ENCODE measurements around the gene MRGPRG. TPM values are rescaled to one million over a fixed set of nuclear protein-coding genes. Genes with fewer than 3 reads are reported as not detected.

Gene MRGPRG
- total and polyA plus RNA-seq, 4 donors = not detected

- Histone ChIP-seq H3K4me1 (ENCODE audit: control insufficient read depth in 5 of 5, insufficient read depth in 5 of 5, low read length in 5 of 5) (peaks cover 0 to 2% (median 0%) of the 10 kb centered on the region in 5 donors), H3K27ac (ENCODE audit: low read depth in 1 of 2, low read length in 1 of 2) (no peak overlapping the region), H3K27me3 (ENCODE audit: control insufficient read depth in 3 of 3, insufficient read depth in 3 of 3, low read length in 2 of 3) (no peaks in the 10 kb centered on the region), H3K9me3 (ENCODE audit: control insufficient read depth in 4 of 4, insufficient read depth in 3 of 4, low read length in 3 of 4) (peaks cover 0 to 6% (median 3%) of the 10 kb centered on the region in 4 donors), H3K4me3 (no peak overlapping the region), H3K36me3 (ENCODE audit: control insufficient read depth in 4 of 4, insufficient read depth in 4 of 4, low read length in 4 of 4) (no peaks in the 10 kb centered on the region), H3K9ac (ENCODE audit: insufficient read depth in 1 of 2, low read length in 2 of 2) (no peak overlapping the region)
- no peak for ATAC-seq (ENCODE audit: insufficient read depth, low FRiP score)
- DNase-seq = no peak
- TF ChIP-seq CTCF (IDR thresholded peaks at IDR 0.05; ENCODE audit: control extremely low read depth, extremely low read depth) = no peak
- 75 to 90% methylated on average over 5 of the region's 5 CpGs for WGBS, 2 donors
Observed at GRCh38 chr11:3180869-3181268, 37.7 kb downstream of the MRGPRG start.

GRCh38 chr11:3178349-3178748 lies 40.3 kb downstream of the MRGPRG start:
- Histone ChIP-seq H3K9me3 (ENCODE audit: control insufficient read depth in 4 of 4, insufficient read depth in 3 of 4, low read length in 3 of 4) (peaks cover 1 to 6% (median 3%) of the 10 kb centered on the region in 4 donors), H3K27ac (ENCODE audit: low read depth in 1 of 2, low read length in 1 of 2) (no peak overlapping the region), H3K9ac (ENCODE audit: insufficient read depth in 1 of 2, low read length in 2 of 2) (no peak overlapping the region), H3K27me3 (ENCODE audit: control insufficient read depth in 3 of 3, insufficient read depth in 3 of 3, low read length in 2 of 3) (no peaks in the 10 kb centered on the region), H3K36me3 (ENCODE audit: control insufficient read depth in 4 of 4, insufficient read depth in 4 of 4, low read length in 4 of 4) (no peaks in the 10 kb centered on the region), H3K4me1 (ENCODE audit: control insufficient read depth in 5 of 5, insufficient read depth in 5 of 5, low read length in 5 of 5) (no peaks in the 10 kb centered on the region), H3K4me3 (no peak overlapping the region)
- WGBS, 2 donors = 47 to 49% methylated on average over 2 of the region's 2 CpGs
- TF ChIP-seq CTCF (IDR thresholded peaks at IDR 0.05; ENCODE audit: control extremely low read depth, extremely low read depth) = no peak
- no peak for DNase-seq
- no peak for ATAC-seq (ENCODE audit: insufficient read depth, low FRiP score)

GRCh38 chr11:3177931-3178330 lies 40.7 kb downstream of the MRGPRG start:
- DNase-seq (no peak), ATAC-seq (ENCODE audit: insufficient read depth, low FRiP score) (no peak)
- Histone ChIP-seq H3K36me3 (ENCODE audit: control insufficient read depth in 4 of 4, insufficient read depth in 4 of 4, low read length in 4 of 4) (no peaks in the 10 kb centered on the region), H3K27ac (ENCODE audit: low read depth in 1 of 2, low read length in 1 of 2) (no peak overlapping the region), H3K4me3 (no peak overlapping the region), H3K4me1 (ENCODE audit: control insufficient read depth in 5 of 5, insufficient read depth in 5 of 5, low read length in 5 of 5) (no peaks in the 10 kb centered on the region), H3K27me3 (ENCODE audit: control insufficient read depth in 3 of 3, insufficient read depth in 3 of 3, low read length in 2 of 3) (no peaks in the 10 kb centered on the region), H3K9ac (ENCODE audit: insufficient read depth in 1 of 2, low read length in 2 of 2) (no peak overlapping the region), H3K9me3 (ENCODE audit: control insufficient read depth in 4 of 4, insufficient read depth in 3 of 4, low read length in 3 of 4) (peaks cover 1 to 6% (median 3%) of the 10 kb centered on the region in 4 donors)
- TF ChIP-seq CTCF (IDR thresholded peaks at IDR 0.05; ENCODE audit: control extremely low read depth, extremely low read depth) = no peak
- WGBS, 2 donors = 61 to 64% methylated on average over 2 of the region's 2 CpGs

GRCh38 chr11:3176487-3176886 lies 42.1 kb downstream of the MRGPRG start:
- no peaks in the 10 kb centered on the region for H3K4me1 ChIP-seq (ENCODE audit: control insufficient read depth in 5 of 5, insufficient read depth in 5 of 5, low read length in 5 of 5)
- H3K27ac ChIP-seq (ENCODE audit: low read depth in 1 of 2, low read length in 1 of 2) = no peak overlapping the region
- H3K9me3 ChIP-seq (ENCODE audit: control insufficient read depth in 4 of 4, insufficient read depth in 3 of 4, low read length in 3 of 4) = peaks cover 1 to 6% (median 3%) of the 10 kb centered on the region in 4 donors
- DNase-seq (no peak), ATAC-seq (ENCODE audit: insufficient read depth, low FRiP score) (no peak)
- H3K36me3 ChIP-seq (ENCODE audit: control insufficient read depth in 4 of 4, insufficient read depth in 4 of 4, low read length in 4 of 4) = no peaks in the 10 kb centered on the region
- TF ChIP-seq CTCF (IDR thresholded peaks at IDR 0.05; ENCODE audit: control extremely low read depth, extremely low read depth) = no peak
- H3K27me3 ChIP-seq (ENCODE audit: control insufficient read depth in 3 of 3, insufficient read depth in 3 of 3, low read length in 2 of 3) = no peaks in the 10 kb centered on the region
- H3K9ac ChIP-seq (ENCODE audit: insufficient read depth in 1 of 2, low read length in 2 of 2) = no peak overlapping the region
- no peak overlapping the region for H3K4me3 ChIP-seq
